ENCODE data around the gene MAP4K4.
A peak's percentile ranks its signal among the peaks of the same experiment; 100 is the strongest.

MAP4K4 gene

DNA sequence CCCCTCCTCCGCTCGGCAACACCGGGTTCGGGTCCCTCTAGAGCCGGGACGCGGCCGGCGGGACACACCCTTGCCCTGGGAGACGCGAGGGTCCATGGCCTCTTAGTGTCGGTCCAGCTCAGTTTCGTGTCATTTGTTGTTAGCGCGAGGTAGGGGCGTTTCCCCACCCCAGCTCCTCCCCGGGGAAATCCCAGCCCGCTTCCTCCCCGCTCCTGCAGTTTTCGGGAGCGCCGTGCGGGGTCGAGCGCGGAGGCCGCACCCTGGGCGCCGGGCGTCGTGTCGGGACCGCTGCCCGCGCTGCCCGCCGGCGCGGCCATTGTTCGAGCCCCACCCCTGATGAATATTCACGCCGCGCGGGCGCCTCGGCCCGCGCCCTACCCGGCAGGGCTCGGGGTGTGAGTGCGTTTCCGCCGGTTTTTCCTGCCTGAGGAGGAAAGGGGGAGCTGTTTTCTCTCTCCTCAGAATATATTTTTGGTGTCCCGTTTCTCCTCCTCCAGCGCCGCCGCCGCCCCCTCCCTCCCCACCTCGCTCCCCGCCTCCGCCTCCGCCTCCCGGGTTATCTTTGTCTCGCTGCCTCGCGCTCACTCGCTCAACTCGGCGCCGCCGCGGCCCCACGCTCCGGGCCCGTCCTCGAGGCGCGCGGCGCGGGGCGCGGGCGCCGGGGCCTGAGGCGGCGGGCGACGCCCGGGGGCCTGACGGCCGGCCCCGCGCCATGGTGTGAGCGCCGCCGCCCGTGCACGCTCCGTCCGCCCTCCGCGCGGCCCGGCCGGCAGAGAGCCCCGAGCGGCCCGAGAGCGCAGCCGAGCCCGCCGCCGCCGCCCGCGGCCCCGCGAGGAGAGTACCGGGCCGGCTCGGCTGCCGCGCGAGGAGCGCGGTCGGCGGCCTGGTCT, at the start of gene MAP4K4:
Gene MAP4K4 (plus strand): TSS at position 584 of the 890 bp plus-strand sequence. CDS start 374 bp downstream, outside the sequence.
- peak; percentile 64 to 78 (median 75) for DNase-seq

DNA sequence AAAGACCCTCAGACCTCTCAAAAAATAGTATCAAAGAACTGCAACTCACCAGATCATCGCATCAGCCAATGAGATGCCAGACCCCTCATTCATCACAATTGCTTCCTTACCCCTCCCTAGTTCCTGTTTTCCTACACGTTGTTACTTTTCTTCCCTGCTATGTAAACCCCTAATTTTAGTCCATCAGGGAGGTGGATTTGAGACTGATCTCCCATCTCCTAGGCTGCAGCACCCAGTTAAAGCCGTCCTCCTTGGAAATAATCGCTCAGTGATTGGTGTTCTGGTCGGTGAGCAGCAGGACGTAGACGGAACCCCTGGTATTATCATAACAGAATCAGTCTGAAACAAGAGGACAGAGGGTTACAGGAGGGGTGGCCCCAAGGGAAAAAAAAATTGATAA, 44.0 kb upstream of the MAP4K4 start:
- DNase-seq, result no peak

DNA sequence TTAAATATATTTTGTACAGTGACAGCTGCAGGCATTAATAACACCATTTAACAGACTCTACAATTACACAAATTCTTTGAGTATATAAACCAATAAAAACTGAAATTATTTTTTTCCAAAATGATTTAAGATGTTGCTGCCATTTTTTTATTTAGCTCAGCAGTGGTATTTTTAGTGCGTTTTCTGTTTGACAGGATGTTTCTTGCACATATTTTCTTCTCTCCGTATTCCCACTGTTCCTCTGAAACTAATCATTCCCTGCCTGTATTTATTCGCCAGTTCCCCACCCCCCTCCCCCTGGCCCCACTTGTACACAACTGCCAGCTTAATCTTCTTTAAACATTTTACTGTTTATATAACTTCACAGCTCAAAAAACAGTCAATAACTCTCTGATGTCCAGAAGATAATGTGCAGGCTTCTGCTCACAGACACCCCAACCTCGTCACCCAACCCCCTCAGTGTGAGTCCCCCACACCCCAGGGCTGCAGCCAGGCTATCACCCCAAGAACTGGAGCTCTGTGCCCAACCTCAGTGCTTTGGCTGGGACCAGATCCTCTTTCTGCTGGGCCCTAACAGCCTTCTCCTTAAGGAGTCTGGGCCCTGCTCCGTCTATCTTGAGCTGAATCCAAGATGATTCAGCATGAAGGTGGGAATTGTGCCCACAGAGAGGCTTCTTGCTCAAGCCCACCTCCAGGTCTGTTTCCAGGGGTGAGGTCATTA, 41.6 kb upstream of the MAP4K4 start:
- no peak for DNase-seq

DNA sequence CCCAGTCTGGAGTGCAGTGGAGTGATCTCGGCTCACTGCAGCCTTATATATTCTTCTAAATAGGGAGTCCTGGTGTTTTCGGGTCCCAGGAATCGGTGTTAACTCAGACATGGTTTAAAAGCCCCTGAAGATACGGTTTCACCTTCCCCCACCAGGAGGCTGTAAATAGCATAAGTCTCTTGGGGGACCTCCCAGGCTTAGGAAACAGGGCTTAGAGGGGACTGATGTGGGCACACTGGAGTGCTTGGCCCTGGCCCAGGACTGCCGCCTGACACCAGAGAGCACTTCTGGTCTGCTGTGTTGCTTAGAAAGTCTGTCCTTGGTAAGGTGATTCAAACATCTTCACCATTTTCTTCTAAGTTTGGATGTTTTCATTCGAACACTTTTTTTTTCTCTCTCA, 39.7 kb upstream of the MAP4K4 start:
- no peak for DNase-seq

DNA sequence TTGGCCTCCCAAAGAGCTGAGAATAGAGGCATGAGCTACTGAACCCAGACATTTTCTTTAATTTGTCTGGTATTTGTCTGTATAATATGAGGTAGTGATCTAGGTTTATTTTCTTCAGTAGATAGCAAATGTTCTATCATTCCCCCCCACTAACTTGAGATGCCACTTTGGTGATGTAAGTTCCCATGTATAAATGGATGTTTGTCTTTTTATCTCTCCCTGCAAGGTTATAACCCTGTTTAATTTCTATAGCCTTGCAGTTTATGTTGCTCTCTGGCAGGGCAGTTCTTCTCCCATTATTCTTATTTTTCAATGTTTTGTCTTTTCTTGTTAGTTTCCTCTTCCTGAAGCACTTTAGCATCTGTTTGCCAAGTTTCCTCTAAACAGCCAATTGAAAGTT, 39.1 kb upstream of the MAP4K4 start:
- DNase-seq, result no peak

DNA sequence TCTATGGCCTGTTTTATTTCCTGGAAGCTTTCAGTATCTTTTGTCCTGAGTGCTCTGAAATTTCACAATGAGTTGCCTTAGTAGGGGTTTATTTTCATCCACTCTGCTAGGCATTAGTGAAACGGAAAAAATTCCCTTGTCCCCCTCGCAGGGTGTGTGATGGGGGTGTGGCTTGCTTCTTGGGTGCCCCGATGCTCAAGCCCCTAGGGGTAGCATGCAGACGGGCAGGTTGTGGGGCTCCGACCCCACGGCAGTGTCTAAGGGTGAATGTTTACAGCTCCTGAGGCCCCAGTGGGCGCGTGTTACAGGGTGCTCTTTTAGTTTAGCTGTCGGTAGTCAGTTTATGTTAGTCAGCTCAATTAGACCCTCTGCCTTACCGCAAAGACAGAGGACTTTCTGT, 32.2 kb upstream of the MAP4K4 start:
- no peak for DNase-seq

DNA sequence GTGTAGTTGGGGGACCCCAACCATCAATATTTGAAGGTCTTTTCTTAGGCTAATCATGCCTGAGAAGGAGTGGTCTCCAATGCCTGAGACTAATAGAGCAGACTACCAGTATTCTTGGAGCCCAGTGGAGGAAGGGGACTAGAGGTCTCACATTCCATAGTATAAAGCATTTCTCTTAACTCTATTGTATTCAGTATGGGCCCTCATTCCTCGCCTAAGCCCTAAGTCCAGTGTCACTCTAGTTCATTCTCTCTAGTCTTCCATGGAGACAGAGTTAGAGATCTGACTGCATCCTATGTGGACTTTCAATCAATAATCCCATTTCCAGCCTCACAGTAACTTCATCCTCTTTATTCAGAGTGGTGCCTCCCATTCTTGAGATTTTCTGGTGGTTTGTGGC, 29.7 kb upstream of the MAP4K4 start:
- no peak for DNase-seq

DNA sequence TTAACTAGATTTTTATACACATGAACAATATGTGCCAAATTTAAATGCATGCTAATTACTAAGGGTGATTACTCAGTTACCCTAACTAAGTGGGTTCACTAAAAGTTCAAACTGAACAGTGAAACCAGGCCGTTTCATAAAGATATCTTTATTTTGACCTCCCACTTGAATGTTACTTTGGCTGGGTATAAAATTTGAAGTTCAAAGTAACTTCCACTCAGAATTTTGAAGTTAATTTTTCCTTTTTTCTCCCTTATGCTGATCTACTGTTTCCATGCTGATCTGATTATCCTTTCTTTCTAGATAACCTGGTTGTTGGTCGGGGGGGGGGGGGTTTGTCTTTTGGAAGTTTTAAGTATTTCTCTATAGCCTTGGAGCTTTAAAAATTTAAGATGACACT, 25.5 kb upstream of the MAP4K4 start:
- no peak for DNase-seq

DNA sequence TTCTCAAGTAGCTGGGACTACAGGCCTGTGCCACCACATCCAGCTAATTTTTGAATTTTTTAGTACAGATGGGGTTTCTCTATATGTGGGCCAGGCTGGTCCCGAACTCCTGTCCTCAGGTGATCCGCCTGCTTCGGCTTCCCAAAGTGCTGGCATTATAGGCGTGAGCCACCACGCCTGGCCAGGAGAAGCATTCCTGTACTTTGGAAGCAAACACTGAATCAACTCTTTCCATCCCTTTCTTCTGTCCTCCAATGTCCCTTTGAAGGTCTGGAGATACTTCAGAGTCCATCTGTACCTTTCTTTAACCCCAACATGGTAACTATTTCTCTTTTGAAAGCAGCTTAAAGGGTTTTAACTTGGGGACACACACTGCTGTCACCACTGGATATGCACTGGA, 23.6 kb upstream of the MAP4K4 start:
- no peak for DNase-seq

DNA sequence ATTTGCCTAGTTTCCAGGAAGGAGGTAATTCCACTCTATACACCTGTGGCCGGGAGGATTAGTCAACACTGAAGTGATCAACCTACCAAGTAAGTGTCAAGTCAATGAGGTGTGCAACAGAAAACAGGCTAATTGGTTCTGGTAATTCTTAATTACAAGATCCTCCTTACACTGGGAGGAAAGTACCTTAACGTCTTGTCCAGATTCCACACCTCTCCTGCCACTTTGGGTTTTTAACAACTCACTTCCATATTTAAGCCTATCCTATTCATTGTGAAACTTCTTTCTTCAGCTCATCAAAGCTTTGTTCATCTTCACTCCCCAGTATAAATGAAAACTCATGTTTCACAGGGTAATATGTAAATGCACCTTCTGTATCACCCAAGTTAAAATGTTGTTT, 22.0 kb upstream of the MAP4K4 start:
- DNase-seq, result no peak

DNA sequence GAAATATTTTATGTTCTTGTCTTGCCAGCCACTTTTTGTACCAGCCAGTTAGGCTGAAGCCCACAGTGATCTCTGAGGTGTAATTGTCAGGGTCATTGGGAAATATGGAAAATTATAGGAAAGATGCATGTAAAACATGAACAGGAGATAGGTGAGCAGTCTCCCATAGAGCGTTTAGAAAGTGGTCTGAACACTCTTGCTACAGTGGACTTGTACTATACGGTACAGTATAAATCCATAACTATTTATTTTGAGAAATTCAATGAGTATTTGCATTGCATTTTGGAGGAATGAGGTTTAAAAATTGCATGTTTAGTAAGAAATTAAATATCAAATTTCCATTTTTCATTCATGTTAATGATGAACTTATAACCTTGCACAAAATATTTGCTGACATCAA, 20.8 kb upstream of the MAP4K4 start:
- DNase-seq, result no peak

DNA sequence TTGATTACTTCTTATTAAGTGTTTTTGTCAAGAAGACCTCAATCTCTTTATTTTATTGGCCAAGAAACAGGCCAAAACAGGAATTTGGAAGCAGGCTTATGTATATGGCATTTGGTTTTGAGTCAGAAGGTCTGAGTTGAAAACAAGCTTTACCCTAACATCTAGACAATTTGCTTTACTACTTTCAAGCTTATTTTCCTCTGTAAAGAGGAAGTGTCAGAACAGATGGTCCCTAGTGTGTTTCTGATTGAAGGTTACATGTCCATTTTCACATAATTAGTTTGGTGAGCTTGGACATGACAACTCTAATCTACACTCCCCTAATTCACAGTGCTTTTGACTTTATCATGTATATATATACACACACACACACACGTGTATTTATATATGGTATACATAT, 19.8 kb upstream of the MAP4K4 start:
- DNase-seq, result no peak

DNA sequence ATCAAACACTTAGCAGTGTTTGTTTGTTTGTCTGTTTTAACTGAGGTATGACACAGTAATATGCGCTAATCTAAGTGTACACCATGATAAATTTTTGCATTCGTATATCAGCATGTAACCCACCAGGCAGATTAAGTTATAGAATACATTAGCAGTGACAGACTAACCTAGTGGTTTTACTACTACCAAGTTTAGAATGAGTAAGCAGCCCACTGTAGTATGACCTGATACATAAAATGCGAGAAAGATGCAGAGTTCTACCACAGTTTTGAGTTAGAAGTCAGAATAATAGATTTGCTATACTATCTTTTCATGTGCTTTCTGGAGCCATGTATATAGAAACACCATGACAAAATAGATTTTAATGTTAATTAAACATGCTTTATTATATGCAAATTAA, 19.1 kb upstream of the MAP4K4 start:
- DNase-seq, result no peak

DNA sequence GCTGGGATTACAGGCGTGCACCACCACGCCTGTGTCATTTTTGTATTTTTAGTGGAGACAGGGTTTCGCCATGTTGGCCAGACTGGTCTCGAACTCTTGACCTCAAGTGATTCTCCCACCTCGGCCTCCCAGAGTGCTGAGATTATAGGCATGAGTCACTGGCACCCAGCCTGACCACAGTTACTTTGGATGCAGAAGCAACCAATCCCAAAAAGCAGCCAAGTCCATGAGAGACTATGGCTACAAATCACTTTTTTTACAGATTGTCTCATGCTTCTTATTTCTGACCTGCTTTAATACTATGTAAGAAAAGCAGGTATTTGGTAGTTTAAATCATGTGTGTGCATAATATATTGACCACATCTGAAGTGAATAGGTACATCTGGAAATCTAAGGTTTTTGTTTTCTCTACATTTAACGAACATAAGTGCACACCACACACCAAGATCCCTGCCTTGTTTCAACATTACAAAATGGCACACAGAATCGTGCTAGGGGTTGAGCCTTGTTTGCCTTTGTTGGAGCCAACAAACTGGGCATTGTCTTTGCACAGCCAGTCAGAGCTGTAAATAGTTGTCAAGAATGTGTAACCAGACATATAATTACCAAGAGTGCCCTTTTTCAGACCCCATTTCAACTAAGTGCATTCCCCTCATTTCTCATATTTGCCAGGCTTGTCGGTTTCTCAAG, 18.3 kb upstream of the MAP4K4 start:
- no peak for DNase-seq

DNA sequence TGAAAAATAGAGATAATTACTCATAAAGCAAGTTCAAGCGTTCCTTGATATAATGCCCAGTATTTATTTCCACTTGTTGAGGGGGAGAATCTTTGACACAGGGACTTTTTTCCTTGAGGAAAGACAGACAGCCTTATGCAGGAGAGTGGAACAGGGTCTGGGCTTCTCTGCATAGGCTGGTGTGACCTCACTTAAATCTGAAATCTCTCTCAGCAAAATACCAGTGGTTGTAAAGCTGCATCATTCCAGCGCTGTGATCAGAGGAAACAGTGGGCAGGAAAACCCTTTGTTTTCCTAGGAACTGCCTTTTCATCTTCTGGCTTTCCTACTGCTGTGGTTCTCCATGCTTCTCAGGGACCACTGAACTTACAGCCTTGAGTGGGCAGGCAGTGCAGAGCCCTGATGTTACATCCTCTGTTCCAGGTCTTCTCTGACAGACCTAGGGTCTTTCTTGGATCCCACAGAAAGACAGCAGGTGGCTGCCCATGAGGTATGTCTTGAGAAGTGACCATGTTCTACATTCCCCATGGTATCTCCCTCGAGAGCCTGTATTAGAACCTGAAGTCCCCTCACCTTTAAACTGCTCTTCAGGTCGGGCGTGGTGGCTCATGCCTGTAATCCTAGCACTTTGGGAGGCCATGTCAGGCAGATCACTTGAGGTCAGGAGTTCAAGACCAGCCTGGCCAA, 17.6 kb upstream of the MAP4K4 start:
- no peak for DNase-seq

DNA sequence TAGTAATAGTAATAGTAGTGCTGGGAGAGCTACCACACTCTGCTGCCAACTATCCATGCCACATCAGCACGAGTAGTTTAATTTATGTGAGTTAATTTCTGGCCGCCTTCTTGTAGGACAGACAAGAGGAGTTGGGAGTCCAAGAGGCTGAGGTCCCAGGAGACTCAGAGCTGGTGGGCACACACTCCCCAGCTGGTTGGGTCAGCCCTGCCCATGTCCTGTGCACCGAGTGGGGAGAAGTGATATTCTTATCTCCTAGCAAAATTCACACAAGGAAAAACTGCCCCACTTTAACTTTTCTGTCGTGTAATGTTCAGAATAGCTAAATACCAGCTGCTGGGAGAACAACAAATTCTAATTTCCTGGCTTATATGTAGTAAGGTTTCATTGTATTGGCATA, 15.2 kb upstream of the MAP4K4 start:
- no peak for DNase-seq

DNA sequence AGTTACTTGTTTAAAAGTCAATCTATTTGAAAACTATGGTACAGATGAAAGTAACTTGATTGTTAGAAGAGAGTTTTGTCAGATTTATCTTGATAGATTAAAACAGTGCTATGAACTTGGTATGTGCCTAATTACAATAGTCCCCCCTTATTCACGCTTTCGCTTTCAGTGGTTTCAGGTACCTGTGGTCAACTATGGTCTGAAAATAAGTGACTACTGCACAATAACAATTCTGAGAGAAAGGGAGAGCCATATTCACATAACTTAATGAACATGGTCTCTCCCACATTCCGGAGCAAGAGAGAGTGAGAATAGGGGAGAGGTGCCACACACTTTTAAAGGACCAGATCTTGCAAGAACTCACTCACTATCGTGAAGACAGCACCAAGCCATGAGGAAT, 13.2 kb upstream of the MAP4K4 start:
- no peak for DNase-seq

DNA sequence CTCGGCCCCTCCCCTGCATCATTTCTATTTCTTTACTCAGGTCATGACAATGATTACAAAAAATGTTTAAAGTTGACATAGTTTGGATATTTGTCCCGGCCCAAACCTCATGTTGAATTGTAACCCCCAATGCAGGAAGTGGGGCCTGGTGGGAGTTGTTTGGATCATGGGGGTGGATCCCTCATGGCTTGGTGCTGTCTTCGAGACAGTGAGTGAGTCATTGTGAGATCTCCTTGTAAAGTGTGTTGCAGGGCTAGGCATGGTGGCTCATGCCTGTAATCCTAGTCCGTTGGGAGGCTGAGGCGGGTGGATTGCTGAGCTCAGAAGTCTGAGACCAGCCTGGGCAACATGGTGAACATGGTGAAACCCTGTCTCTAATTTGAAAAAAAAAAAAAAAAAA, 9.2 kb upstream of the MAP4K4 start:
- DNase-seq, result no peak

DNA sequence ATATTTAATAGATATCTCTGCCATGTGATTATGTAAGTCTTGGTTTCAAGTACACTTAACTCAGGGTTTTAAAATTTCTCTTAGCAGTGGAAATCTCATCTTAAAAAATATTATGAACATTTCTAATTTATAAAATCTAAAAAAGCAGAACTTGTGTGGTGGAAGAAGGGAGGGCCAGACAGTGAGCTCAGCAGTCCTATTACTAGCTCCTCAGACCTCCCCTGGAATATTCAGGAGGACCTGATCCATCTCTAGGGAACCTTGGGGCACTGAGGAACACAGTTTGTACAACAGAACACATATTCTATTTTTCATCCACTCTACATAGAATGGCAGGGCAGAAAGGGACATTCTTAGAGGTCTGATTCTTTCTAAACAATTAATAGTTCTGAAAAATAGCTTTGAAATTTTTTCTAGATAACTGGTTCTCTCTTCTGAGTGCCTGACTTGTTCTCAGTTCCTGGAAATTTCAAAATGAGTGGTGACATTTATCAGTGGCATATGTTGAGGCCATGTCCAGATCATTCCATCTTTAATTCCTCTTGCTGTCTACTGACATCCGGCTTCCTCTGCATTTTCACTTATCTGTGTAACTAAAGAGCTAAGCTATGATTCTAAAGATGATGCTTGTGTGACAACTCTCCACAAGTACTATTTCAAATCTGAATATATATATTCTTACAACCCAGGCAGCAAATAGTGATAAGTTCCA, 8.2 kb upstream of the MAP4K4 start:
- DNase-seq, result no peak

DNA sequence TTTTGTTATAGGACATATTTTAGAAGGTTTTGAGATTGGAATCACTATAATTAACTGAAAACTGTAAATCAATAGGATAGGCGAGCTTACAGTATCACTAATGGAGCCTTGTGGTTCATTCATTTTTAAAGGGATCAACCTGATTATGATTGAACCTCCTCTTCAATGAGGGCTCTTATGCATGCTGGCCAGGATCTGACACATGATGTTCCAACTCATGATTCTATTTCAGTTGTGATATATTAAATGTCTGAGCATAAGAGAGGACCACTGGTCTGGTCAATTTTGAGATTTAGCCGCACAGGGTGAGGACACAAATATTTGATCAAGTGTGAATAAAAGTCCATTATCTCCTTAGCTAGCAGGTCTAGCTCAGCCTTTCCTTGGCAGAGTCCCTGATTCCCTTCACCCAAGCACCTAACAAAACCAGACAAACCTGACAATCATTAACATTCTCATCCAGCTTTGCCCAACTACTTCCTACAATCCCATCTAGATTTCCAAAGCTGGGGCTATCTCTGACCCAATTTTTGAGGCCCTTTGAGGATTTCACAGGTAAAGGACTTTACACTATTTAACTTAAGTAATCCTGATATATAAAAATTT, 6.9 kb upstream of the MAP4K4 start:
- DNase-seq, result no peak

DNA sequence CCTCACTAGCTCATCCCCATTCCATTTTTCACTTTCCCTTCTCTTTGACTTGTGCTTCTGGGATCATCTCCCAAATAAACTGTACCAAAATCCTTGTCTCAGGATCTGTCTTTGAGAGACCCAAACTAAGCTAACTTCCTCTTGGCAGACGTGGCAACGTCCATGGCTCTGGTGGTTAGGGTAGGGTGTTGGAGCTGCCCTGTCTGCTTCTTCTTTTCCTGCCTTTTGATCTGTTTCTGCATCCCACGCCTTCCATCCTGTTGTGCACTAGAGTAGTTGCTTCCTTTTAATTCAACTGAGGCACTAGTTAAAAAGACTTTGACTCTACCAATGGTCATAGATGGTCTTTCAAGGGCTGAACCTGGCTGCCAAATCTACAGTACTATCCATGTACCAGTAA, 5.5 kb upstream of the MAP4K4 start:
- DNase-seq, result no peak

DNA sequence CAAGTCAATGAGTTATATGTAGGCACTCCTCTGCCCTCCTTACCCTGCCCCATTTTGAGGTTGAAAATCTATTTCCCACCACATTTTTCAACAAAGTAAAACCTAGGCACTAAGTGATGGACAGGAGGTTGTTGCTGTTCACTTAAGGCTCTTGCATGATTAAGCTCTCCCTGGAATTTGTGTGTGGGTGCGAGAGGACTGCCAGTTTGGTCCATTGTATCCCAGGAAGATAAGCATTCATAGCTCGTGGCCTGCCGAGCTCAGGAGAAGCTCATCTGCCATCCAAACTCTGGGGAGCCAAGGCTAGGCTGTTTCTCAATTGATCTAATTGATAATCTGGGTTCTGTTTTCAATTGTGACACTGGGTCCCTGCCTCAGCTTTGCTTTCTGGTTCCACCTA, 4.7 kb upstream of the MAP4K4 start:
- no peak for DNase-seq
